NCI-H69 (cell line): Measurements from ENCODE around the gene GUCA2B.

ENCODE experiments used
- DNase-seq: peaks from one replicate; lab custom pipeline; 2025; lab: John Stamatoyannopoulos, UW

Gene GUCA2B

GRCh38 chr1:42152907-42153600, at the start of gene GUCA2B:
GUCA2B (plus strand) TSS chr1:42153410; CDS start chr1:42153451, 41 bp downstream.
- DNase-seq, result no peak

GRCh38 chr1:42105025-42105424, 48.2 kb upstream of the GUCA2B start:
- no peak for DNase-seq

DNA sequence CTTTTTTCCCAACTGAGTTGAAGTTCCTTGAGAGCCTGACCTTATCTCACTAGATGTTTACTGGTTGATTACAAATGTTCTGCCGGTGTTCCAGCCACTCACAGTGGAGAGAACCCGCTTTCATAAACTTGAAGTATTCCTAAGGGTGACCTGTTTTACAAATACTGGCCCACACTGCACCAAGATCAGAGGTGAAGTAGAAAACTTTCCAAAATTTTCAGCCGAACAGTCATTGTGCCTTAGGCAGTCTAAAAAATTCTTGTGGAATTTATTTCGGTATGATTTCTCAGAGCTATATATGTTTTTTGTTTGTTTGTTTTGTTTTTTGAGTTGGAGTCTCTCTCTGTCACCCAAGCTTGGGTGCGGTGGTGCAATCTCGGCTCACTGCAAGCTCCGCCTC, 44.9 kb upstream of the GUCA2B start:
- DNase-seq, result no peak

- no peak for DNase-seq
These were observed 43.6 kb upstream of the GUCA2B start for GRCh38 chr1:42109600-42109999.

GRCh38 chr1:42114229-42114628, 39.0 kb upstream of the GUCA2B start:
- DNase-seq, result no peak

DNA sequence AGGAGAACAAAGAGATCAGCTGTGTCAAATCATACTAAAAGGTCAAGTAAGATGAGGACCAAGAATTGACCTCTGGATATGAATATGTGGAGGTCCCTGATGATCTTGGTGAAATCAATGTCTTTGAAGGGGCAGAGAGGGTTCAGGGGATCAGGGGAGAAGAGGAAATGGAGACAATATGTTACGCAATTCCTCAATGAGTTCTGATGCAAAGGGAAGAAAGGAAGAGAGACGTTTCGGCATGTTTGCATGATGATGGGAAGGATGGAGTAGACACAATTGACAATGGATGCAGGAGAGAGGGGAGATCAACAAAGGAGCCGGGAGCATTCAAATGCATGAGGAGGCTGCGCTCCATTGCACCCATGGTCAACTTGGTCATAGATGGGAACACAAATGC, 36.0 kb upstream of the GUCA2B start:
- no peak for DNase-seq

- DNase-seq, result no peak
These were observed 35.1 kb upstream of the GUCA2B start for GRCh38 chr1:42118125-42118524.

DNA sequence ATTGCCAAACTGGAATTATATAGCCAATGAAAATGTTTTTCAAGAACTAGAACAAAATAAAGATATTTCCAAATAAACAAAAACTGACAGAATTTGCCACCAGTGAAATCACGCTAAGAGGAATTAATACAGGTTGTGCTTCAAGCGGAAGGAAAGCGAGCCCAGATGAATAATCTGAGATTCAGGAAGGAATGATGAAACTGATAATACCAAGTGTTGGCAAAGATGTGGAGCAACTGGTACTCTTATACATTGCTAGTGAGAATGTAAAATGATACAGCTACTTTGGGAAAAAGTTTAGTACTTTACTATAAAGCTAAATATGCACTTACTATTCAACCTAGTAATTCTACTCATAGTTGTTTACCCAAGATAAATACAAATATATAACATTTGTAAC, 30.8 kb upstream of the GUCA2B start:
- DNase-seq, result no peak

- no peak for DNase-seq
These were observed 27.7 kb upstream of the GUCA2B start for GRCh38 chr1:42125552-42125951.

- no peak for DNase-seq
These were observed 25.4 kb upstream of the GUCA2B start for GRCh38 chr1:42127767-42128166.

DNA sequence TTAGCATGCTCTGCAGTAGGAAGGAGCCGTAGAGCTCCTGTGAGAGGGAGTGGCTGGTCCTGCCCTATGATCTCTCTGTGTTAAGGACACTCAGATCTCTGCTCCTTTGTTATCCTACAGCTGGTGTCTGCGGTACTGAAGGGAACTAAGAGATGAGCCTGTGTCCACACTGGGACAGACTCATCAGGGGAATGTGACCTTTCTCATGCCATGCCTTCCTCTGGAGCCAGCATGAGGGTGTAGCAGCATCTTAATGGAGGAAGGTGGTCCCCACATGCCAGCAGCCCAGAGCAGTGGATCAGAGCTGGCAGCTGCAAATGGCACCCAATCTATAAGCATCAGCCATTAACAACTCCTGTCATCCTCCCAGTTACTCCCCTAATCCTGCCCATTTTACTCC, 24.7 kb upstream of the GUCA2B start:
- DNase-seq, result no peak

GRCh38 chr1:42128964-42129363, 24.2 kb upstream of the GUCA2B start:
- DNase-seq, result no peak

GRCh38 chr1:42130061-42130660, 23.0 kb upstream of the GUCA2B start:
- DNase-seq, result no peak

- DNase-seq, result no peak
These were observed 19.8 kb upstream of the GUCA2B start for GRCh38 chr1:42133390-42133789.

DNA sequence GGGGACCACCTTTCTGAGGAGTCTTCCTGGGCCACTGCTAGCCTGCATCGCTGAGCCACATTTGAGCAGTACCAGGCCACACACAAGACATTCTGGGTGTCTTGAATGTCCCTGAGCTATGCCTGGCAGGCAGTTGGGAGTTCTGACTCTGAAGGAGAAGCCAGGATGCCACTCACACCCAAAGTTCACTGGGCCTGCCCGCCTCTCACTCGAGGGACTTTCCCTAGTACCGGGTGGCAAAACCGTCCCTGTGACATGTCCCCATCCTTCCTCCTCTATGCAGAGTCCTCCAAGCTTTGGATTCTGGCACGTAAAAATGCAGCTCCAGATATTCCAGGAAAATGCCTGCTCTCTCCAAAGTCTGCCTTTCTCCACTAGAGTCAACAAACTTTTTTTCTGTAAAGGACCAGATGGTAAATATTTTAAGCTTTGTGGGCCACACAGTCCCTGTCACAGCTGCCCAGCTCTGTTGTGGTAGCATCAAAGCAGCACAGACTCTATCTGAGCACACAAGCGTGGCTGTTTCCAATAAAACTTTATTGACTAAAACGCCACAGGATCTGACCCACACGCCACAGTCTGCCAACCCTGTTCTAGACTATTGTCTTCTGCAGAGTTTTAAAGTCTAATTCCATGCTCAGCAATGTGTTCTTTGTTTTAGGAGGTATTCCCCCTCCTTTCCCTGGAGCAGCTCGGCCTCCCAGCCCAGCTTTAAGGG, 19.2 kb upstream of the GUCA2B start:
- no peak for DNase-seq

GRCh38 chr1:42135426-42135825, 17.8 kb upstream of the GUCA2B start:
- no peak for DNase-seq

GRCh38 chr1:42136466-42136865, 16.7 kb upstream of the GUCA2B start:
- DNase-seq, result no peak

GRCh38 chr1:42137766-42138165, 15.4 kb upstream of the GUCA2B start:
- peak; percentile 8 for DNase-seq

DNA sequence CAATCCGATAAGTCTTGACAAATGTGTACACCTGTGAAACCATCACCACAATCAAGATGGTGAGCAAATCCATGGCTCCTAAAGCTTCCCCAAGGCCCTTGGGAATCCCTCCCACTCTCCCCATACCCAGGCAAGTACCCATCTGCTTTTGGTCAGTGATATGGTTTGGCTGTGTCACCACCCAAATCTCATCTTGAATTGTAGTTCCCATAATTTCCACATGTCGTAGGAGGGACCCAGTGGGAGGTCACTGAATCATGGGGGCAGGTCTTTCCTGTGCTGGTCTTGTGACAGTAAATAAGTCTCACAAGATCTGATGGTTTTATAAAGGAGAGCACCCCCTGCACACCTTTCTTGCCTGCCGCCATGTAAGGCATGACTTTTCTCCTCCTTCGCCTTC, 14.6 kb upstream of the GUCA2B start:
- DNase-seq, result no peak

DNA sequence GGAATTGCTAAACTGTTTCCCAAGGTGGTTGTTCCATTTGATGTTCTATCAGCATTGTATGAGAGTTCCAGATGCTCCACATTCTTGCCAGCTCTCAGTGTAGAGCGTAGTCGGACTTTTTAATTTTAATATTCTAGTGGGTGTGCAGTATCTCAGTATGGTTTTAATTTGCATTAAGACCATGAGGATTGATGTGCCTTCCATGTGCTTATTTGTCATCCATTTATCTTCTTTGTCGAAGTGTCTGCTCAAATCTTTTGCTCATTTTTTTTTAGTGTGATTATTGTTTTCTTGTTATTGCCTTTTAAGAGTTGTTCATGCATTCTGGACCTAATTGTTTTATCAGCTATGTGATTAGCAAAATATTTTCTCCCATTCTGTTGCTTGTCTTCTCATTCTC, 13.8 kb upstream of the GUCA2B start:
- DNase-seq, result no peak

- no peak for DNase-seq
These were observed 13.0 kb upstream of the GUCA2B start for GRCh38 chr1:42140191-42140590.

GRCh38 chr1:42141978-42142377, 11.2 kb upstream of the GUCA2B start:
- DNase-seq, result no peak

- DNase-seq, result peak; percentile 31
These were observed 10.1 kb upstream of the GUCA2B start for GRCh38 chr1:42142894-42143675.
